Hematopoietic multipotent progenitor cell treated with erythropoietin and hydrocortisone succinate and interleukin-3 and kit ligand, for 17 days (in vitro differentiated cells): ENCODE measurements around the gene INPP5A.

Experiments
- DNase-seq: peaks from one replicate; pipeline ENCODE4 v3.0.0-alpha.2; 2015; ENCODE audit warnings: low spot score

Gene INPP5A

GRCh38 chr10:132708441-132708840 lies 170.9 kb downstream of the INPP5A start:
- DNase-seq, result no peak

DNA sequence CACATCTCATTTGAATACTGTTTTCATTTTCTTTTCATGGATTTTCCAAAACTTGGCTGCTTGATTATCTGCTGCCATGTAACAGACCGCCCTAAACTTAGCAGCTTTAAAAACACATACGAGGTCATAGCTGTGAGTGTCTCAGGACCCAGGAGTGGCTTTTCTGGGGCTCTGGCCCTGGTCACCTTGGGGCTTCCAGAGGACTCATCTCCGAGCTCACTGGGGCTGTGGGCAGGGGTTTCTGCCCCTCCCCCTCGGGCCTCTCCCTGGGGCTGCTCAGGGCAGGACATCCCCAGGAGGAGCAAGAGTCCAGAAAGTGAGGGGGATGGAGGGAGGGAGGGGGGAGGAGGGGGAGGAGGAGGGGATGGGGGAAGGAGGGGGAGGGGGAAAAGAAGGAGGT lies 171.3 kb downstream of the INPP5A start:
- DNase-seq, result no peak

GRCh38 chr10:132709471-132709951 lies 171.9 kb downstream of the INPP5A start:
- no peak for DNase-seq

DNA sequence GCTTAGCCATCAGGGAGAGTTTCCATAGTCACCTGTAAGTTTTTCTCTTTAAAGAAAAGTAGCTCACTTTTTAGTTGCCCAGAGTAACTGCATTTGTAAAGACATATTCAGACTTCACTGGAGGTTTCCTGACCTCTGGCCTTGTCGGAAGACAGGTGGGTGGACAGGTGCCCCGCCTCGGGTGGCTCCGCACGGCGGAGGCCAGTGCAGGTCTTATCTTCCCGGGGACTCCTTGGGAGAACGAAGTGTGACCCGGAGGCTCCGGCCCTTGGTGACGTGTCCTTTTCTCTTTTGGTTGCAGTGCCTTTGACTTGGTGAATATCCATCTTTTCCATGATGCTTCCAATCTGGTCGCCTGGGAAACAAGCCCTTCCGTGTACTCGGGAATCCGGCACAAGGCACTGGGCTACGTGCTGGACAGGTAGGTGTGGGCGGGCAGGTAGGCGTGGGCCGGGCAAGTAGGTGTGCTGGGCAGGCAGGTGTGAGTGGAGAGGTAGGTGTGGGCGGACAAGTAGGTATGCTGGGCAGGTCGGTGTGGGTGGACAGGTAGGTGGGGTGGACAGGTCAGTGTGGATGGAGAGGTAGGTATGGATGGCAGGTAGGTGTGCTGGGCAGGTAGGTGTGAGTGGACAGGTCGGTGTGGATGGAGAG lies 172.6 kb downstream of the INPP5A start:
- no peak for DNase-seq

DNA sequence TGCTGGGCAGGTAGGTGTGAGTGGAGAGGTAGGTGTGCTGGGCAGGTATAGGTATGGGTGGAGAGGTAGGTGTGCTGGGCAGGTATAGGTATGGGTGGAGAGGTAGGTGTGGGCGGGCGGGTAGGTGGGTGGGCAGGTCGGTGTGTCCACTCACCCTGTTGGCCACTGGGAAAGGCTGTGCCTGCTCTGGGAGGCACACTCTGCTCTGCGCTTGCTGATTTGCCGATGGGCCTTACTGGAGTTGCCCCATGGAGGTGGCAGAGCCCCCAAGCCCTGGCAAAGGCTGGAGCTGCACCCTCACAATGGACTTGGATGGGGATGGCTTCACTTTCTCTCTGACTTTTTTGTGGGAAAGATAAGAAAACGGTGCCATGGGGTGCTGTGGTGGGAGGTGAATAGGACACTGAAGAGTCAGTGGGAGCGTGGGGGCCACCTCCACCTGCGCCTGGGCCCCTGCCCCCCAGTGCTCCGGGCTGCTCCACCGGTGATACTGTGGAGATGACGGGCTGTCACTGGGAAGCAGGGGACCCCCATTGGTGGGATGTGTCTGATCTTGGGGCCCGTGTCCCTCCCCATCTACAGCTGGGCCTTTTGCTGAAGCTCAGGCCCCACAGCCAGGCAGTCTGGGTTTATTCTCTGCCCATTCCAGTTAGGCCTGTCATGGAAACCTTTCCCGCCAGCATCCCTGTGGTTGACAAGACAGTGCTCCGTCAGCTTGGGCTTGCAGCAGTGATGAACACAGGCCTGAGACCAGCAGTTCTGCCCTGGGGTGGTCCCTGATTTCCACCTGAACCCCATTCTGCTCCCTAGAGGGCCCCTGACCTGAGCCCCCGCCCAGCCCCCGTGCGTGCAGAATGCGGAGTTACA lies 173.4 kb downstream of the INPP5A start:
- DNase-seq, result no peak

DNA sequence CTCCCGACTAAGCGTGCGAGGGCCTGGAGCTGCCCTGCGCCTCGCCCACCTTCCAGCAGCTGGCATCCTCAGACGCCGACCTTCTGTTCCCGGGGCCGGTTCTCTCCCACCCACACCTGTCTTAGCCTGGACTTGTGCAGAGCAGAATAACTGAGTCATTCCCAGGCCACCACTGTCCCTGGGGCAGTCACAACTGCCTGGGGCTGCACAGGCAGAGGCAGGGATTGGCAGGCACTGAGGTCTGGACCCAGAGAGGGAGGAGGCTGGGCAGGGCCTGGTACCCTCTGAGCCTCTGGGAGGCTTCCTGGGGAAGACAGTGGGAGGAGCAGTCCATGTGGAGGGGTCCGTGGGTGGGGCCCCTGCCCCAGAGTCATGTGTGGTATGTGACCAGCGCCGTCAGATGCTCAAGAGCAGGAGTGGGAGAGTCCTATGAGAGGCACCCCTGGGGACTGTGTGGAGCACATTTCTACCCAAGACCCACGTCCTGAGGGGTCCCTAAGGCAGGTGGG lies 174.1 kb downstream of the INPP5A start:
- DNase-seq, result no peak

- DNase-seq, result no peak
Measured at GRCh38 chr10:132712291-132712690, 174.7 kb downstream of the INPP5A start.

DNA sequence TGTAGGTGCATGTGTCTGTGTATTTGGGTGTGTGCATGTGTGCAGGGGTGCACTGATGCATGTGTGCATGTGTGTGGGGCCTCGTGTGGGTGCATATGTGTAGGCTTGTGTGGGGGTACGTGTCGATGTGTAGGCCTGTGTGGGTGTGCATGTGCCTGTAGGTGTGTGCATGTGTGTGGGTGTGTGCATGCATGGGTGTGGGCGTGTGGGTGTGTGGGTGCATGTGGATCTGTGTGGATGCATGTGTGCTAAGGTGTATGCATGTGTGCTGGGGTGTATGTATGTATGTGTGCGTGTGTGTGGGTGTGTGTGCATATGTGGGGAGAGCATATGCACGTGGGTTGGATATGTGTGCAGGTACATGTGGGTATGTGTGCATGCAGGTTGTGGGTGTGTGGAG lies 175.2 kb downstream of the INPP5A start:
- DNase-seq, result no peak

- DNase-seq, result no peak
Measured at GRCh38 chr10:132713421-132714095, 176.0 kb downstream of the INPP5A start.

- DNase-seq, result no peak
Measured at GRCh38 chr10:132714096-132714985, 176.8 kb downstream of the INPP5A start.

GRCh38 chr10:132714986-132715775 lies 177.6 kb downstream of the INPP5A start:
- DNase-seq, result no peak

- no peak for DNase-seq
Measured at GRCh38 chr10:132715776-132716680, 178.4 kb downstream of the INPP5A start.

GRCh38 chr10:132716691-132717490 lies 179.3 kb downstream of the INPP5A start:
- DNase-seq, result no peak

DNA sequence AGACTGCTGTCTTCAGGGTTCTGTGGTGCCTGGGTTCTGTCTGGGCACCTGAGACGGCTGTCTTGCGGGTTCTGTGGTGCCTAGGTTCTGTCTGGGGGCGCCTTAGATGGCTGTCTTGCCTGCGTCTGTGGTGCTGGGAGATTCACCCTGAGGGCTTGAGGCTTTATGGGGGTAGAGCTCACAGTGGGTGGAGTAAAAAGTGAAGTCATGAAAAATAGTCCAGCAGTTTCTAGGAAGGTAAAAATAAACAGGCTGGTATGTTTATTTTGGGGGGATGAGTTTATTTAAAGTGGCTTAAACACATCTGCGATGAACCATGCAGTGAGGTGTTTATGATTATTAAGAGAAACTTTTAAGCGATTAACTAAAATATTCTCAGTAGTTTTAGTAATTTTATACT lies 184.1 kb downstream of the INPP5A start:
- DNase-seq, result no peak

GRCh38 chr10:132722394-132723329 lies 185.1 kb downstream of the INPP5A start:
- no peak for DNase-seq

GRCh38 chr10:132723330-132723970 lies 185.9 kb downstream of the INPP5A start:
- DNase-seq, result no peak

GRCh38 chr10:132724446-132724845 lies 186.9 kb downstream of the INPP5A start:
- DNase-seq, result no peak
